Fibroblast of gingiva (primary cell): ENCODE results near the gene HOXC10.

ENCODE experiments used
- DNase-seq: peaks from one replicate; pipeline ENCODE4 v3.0.0-alpha.2; 2011; ENCODE audit warnings: low read depth

Gene HOXC10

DNA sequence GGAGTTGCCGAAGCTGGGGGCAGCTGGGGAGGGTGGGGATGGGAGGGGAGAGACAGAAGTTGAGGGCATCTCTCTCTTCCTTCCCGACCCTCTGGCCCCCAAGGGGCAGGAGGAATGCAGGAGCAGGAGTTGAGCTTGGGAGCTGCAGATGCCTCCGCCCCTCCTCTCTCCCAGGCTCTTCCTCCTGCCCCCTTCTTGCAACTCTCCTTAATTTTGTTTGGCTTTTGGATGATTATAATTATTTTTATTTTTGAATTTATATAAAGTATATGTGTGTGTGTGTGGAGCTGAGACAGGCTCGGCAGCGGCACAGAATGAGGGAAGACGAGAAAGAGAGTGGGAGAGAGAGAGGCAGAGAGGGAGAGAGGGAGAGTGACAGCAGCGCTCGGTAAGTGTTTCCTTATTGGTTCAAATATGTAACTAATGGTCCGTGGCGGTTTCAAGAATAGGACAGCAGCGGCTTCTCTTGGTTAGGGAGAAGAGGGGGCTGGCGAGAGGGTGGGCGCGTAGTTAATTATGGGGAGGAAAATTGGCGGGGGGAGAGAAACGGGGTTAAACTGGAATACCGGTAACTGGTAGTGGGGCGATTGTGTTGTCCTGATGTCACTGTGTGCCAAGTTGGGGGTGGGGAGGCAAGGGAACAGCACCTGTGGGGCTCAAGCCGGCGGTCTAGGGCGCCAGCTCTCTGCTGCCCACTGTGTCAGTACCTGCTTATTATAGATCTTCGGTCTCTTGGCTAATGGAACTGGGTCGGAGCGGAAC lies 32.3 kb downstream of the HOXC10 start:
- DNase-seq: no peak

DNA sequence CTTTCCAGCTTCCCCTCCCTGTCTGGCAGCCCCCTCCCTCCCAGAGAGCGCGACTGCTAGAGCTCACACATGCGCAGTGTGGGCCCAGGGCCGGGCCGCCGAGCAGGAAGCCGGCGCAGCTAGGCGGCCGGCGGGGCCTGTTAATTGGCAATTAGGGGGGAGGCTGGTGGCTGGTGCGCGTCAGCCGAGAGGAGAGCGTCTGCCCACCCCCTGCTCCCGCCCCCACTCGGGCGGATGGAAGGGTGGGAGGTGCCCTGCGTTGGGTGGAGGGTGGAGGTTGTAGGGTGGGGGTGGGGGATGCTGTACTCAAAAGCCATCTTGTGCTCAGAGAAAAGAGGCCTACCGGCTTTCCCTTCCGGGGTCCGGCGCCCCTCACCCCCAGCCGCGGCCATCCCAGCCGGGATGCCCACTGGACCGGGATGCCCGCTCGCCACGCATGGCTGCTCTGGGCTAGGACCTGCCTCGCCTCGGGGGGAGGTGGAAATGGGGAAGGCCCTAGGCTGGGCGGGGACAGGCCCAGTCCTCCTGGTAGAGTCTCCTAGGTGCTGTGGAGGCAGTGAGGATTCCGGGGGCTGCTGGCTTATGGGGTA lies 33.0 kb downstream of the HOXC10 start:
- DNase-seq: peak; percentile 6

DNA sequence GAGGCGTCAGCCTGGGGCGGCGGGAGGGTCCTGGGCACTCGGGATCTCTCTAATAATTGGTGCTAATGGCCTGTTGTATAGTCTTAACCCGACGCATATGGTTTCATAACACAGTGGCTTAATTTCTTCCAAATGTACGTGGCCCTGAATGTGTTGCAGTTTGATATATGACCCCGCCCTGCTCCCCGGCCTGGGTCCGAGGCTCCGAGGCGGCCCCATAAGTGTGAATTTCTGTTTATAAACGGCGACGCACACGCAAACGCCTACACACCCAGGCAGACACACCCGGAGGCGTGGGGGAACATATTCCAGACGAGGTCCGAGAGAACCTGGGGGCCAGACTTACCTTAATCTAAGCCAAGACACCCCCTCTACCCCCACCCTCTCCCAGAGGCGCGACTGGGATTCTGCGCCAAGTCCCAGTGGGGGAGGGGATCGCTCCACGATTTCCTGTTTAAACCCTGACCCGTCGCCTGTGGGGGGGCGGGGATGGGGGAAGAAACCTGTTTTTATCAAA lies 33.6 kb downstream of the HOXC10 start:
- DNase-seq: no peak

DNA sequence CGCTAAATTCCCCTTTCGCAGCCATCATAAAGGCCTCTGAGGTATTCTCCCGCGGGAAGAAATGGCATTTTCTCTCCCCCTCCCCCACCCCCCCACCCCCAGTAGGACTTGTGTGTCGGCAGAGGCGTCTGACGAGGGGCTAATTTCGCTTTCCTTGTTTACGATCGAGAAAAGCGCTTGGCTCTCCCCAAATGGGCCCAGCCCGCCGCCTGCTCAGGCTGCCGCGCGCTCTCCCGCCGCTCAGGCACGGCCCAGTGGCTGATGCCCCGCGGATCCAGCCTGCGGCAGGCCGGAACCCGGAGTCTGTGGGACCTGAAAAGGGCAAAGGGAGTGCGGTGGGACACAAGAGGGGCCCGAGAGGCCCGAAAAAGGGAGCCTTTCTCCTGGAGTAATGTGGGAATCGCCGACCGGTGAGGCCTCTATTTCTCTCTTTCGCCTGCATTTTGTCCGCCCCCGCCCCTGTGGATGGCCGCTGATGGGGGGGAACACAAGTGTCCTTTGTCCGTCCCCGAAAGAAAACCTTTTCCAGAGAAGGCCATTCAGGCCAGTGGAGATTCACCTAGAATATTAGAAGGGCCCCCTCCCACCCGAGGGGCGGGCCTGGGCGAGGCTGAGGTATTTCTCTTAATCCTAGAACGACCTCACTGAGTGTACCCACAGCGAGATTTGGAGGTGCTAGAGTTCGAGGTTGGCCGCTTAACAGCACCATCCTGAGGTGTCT lies 34.3 kb downstream of the HOXC10 start:
- no peak for DNase-seq

DNA sequence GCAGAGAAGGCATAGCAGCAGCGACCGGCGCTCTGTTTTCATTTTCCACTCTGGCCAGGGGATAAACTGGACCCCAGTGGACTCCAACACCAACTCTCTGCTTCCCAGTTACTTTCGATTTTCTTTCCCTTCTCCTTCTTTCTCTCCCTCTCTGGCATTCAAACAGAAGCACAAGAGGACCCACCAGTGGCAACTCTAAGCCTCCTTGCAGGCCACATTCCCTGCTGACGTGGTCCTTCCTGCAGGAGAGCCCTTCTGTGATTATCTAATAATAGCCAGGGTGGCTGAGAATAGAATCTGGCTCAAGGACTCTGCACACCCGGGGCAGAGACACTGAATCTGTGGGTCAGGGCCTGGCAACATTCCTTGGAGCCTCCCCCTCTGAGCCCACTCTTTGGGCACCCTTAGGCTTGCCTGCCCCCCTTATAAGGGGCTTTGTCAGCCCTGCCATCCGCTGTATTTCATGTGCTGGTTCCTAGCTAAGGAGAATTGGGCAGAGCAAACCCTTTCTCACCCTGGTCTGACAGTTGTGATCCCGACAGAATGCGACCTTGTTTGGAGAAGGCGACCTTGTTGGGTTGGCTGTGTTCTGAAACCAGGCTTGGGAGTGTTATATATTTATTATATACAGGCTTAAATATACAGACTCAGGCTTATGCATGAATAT lies 35.1 kb downstream of the HOXC10 start:
- no peak for DNase-seq

DNA sequence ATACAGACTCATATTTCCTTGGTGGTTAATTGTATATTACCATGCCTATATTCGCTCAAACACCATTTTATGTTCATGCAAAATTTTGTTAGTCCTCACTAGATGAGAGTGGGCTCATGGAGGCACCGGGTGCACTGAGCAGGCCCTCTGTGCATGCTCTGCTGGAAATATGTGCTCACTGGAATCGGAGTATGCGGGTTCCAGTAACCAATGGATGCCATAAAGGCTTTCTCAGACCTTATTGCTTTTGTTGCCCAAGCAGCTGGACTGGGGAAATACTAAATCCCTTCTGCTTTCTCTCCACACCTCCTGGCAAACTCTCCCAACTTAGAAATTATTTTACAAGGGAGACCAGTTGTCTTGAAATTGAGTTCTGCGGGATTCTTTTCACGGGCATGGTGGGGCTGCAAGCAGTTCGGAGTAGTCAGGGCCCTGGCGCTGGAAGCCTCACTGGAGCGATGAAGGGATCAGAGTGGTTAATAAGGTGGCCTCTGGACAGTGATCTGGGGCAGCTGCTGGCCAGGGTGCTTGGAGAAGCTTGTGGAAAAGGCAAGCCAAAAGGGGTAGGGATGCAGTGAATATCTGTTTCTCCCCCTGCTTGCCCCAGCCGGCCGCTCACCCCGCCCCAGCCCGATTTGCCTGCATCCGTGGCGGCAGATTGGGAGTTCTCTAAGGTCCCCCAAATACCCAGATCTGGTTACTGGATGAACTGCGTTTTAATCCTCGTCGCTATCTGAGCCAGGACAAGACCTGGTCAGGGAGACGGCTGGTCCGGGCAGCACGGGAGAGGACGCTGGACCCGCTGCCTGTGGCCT lies 35.9 kb downstream of the HOXC10 start:
- no peak for DNase-seq

DNA sequence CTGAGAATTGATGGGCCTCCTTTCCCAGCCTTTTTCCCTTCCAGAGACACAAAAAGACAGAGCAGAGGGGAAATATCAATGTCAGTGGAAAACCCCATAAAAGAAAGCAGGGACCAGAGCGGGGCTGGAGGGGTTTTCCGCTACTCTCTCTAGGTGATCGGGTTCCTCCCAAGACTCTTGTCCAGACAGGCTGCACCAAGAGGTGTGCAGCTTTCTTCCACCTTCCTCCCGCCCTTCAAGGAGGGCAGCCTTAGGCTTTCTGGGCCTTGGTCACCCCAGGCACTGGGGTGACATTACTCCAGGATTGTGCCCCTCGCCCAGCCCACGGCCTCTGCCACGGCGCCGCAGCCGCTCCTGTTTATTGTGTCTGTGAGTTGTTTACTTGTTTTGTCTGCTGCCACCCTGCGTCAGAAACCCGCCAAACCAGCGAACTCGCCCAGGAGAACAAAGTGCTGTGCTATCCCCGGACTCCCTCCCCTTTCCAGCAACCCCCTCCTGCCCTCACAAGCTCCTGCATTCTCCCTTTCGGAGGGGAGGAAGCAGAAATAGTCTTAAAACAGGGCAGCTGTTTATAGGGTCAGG lies 36.6 kb downstream of the HOXC10 start:
- no peak for DNase-seq

DNA sequence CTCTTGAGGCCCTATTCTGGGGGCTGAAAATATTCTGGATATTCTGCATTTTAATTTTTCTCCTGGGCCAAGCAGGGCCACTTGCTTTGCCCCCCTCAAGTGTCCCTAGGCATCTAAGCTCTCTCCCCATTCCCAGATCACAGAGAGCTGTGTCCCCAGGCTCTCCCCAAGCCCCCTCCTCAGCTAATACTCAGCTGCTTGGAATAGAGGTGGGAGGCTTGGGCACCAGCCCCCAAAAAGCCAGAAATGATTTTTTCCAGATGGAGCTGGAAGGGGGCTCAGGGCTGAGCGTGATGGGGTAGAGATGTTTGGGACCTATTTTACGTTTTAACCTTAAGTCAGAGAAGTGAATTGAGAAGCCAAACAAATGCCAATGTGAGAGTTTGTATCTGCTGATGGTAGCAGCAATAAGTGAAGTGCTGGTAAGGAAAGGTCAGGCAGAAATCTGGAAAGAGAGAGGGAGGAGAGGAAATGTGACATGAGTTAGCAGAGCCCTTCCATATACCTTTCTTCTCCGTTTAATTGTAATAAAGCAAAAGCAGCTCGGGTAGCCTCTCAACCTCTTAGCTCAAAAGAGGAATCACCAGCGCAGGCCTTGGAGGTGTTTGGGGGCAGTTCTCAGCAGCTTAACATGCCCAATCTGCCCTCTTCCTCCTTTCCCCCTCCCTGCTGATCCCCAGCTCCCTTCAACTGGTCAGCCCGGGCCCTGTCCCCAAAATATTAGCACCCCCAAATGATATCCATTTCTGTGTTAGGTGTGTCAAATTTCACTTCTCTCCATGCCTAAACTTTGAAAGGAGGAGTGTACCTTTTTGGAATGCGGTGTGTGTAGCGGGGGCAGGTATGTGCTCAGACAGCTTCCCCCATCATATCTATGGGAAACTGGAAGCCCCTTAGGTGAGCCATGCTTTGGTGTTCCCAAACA lies 38.3 kb downstream of the HOXC10 start:
- DNase-seq: no peak

DNA sequence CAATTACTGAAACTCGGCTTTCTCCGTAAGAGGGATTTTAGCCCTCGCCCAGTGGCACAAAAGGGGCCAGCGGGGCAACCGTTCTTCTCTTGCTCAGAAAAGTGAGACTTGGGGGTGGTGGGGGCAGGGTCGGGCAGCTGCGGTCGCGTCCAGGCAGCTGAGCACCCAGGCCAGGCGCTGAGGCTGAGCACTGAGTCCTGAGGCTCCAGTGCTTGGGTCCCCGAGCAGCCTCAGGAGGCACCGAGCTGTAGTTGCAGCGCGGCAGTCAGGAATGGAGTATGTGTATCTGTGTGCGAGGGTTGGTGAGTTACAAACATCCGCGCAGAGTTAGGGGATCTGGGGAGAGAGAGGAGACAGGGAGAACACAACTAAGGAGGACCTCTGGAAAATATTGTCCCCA lies 39.2 kb downstream of the HOXC10 start:
- DNase-seq: no peak

DNA sequence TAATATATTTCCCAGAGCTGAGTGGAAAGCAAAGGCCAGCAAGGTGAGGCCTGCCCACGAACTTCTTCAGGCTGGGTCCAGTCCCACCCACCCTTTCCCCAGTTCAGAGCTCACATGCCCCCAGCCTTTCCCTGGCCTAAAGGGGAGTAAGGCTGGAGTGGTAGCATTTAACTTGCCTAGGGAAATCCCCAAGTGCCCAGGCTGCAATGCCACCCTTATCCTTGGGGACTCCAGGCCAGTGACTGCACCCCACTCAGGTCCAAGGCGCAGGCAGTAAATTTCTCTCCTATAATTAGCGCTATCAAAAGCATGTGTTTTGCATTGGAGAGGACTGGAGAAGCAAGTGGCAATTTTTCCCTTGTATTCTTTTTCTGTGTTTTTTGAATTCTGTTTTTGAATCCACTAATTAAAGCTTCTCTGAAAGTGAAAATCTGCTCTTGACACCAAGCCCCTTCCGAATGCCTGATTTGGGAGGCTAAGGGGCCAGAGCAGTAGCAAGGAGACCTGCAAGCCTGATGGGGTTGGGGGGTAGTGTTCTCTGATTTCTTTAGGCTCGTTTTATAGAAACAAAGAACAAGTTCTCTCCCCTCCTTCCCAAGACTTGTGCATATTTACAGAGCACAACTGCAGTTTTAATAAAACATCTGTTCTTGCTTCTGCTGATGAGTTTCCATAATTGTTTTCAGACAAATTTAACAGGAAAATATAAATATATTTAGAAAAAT lies 39.8 kb downstream of the HOXC10 start:
- no peak for DNase-seq

DNA sequence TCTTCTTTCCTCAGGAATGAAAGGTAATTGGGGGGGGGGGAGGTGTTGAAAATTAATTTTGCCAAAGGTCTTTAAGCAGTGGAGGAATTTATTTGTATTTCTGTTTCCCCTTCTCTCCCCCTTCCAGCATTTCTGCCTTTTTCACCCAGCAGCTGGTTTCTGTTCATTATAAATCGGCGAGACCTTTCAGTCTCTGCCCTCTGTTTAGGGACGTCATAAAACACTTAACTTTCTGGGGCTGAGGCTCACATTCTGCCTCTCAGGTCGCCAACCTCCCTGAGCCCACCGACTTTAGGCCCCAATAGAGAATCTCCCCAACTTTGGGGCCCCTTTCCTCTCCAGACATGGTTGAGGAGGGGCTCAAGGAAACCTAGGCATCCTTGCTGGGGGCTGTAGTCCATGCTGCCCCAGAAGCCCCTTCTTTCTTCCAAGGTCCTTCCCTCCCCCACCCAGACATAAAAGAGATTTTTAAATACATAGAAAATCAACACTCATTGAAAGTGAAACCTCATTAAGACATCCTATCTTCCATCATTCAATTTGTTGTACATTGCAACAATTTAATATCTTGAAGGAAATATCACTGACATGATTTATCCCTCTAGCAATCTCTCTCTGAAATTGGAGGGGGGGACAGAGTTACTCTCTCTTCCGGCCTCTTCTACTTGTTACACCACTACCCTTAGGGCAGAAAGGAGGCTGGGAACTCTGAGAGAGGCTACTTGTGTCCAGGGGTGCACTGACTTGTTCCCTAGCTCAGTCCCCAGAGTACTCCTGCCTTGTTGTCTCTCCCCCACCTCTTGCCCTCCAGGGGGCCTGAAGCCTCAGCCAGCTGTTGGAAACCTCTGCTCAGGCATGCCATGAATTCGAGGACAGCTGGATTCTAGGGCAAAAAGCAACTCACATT lies 40.8 kb downstream of the HOXC10 start:
- no peak for DNase-seq

DNA sequence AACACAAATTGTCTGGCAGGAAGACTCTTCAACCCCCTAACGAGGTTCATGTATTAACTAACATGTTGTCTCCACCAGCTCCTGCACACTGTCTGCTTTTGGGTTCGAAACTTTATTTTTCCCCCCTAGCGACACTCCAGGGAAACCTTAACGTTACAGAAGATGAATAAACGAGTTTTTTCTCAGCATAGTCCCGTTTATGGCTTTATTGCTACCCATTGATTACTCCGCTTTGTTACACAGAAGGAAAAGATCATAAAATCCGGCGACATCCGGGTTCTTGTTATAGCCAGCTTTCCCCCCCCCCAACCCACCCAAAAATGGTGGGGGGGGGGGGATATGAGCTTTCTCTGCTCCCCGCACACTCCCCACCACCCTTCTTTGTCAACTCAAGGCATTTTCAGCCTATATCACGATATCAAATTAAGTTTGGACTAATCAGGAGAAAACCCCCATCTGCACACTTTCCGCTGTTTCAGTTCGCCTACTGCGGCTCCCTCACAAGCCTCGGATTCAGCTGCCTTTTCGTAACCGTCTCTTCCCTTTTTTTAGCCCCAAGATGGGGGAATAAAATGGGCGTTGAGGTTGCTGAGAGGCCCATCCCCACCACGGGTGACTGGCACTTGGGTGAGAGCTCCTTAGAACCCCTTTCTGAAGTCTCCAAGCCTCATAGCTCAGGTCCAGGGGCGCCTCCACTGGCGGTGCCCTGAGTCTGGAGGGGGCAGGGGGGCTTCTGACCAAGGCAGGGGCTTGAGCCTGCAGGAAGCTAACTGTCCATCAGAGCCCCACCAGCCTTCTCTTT lies 41.9 kb downstream of the HOXC10 start:
- no peak for DNase-seq

DNA sequence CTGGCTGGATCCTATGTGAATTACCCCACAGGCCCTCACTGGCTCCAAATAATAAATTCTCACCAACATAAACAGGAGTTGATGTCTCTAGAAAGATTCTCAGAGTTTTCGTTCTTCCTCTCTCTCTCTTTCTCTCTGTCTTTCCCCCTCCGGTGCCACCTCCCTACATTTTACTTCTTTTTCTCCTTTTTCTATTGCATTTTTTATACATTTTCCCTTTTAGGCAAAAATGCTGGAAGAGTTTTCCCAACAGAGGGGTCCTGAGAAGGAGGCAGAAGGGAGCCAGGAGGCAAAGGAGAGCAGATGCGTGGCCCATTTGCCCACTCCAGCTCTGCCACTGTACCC lies 42.5 kb downstream of the HOXC10 start:
- DNase-seq: no peak

DNA sequence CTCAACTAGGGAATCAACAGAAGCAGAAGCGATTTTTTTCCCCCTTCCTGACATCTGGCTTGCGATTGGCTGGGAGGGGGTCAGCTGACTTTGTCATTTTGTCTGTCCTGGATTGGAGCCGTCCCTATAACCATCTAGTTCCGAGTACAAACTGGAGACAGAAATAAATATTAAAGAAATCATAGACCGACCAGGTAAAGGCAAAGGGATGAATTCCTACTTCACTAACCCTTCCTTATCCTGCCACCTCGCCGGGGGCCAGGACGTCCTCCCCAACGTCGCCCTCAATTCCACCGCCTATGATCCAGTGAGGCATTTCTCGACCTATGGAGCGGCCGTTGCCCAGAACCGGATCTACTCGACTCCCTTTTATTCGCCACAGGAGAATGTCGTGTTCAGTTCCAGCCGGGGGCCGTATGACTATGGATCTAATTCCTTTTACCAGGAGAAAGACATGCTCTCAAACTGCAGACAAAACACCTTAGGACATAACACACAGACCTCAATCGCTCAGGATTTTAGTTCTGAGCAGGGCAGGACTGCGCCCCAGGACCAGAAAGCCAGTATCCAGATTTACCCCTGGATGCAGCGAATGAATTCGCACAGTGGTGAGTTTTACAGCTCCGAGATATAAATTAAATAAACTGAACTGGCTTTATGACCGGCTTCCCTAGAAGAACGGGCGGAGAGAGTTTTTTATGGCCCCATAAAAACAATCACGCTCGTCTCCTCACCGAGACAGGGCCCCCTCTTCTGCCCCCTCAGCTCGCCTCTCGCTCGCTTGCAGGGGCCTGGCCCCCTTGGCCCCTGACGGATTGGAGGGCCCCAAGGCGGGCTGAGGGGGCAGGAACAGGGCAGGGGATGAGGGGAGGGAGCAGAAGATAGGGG lies 43.6 kb downstream of the HOXC10 start, which contains the start of gene HOXC6:
TSS of gene HOXC6 (plus strand) at position 127 of the 888 bp plus-strand sequence. CDS start at position 209, 82 bp downstream.
- no peak for DNase-seq

DNA sequence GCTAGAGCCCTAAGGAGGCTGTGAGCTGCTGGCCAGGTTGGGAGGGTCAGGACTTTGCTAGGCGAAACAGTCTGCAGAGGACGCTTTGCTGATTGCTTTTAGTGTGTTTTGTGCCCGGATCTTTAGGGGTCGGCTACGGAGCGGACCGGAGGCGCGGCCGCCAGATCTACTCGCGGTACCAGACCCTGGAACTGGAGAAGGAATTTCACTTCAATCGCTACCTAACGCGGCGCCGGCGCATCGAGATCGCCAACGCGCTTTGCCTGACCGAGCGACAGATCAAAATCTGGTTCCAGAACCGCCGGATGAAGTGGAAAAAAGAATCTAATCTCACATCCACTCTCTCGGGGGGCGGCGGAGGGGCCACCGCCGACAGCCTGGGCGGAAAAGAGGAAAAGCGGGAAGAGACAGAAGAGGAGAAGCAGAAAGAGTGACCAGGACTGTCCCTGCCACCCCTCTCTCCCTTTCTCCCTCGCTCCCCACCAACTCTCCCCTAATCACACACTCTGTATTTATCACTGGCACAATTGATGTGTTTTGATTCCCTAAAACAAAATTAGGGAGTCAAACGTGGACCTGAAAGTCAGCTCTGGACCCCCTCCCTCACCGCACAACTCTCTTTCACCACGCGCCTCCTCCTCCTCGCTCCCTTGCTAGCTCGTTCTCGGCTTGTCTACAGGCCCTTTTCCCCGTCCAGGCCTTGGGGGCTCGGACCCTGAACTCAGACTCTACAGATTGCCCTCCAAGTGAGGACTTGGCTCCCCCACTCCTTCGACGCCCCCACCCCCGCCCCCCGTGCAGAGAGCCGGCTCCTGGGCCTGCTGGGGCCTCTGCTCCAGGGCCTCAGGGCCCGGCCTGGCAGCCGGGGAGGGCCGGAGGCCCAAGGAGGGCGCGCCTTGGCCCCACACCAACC lies 44.8 kb downstream of the HOXC10 start:
- no peak for DNase-seq

DNA sequence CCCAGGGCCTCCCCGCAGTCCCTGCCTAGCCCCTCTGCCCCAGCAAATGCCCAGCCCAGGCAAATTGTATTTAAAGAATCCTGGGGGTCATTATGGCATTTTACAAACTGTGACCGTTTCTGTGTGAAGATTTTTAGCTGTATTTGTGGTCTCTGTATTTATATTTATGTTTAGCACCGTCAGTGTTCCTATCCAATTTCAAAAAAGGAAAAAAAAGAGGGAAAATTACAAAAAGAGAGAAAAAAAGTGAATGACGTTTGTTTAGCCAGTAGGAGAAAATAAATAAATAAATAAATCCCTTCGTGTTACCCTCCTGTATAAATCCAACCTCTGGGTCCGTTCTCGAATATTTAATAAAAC lies 45.5 kb downstream of the HOXC10 start:
- DNase-seq: no peak
